Muscle of arm (tissue), 12 donors: ENCODE results near the gene ACADL. TPM values are rescaled to one million over a fixed set of nuclear protein-coding genes. Genes with fewer than 3 reads are reported as not detected.
"Not testable (repeated sequence)": the region's sequence is repeated elsewhere in the genome, so short reads cannot be mapped to it uniquely, and the experiment has no call there.

Source experiments
- DNase-seq: peaks from one replicate; pipeline ENCODE4 v3.0.0-alpha.2; 2013
- polyA plus RNA-seq, 12 donors: library from polyadenylated mRNA; unstranded; fragments of 120-200 nt; gene quantifications; one replicate each; pipeline ENCODE4 v1.2.1, GENCODE V29; 2013; ENCODE audit not compliant: insufficient read length in 12 of 12

The ACADL gene
- polyA plus RNA-seq, 12 donors: 4.5 to 14.4 (median 9.4) TPM; not detected in 2

GRCh38 chr2:210207929-210208328 is 17.3 kb downstream of the ACADL start:
- no peak for DNase-seq

- no peak for DNase-seq
These were observed 21.7 kb downstream of the ACADL start for GRCh38 chr2:210203558-210203957.

GRCh38 chr2:210203147-210203546 is 22.1 kb downstream of the ACADL start:
- DNase-seq: no peak

GRCh38 chr2:210199854-210200253 is 25.4 kb downstream of the ACADL start:
- DNase-seq: no peak

- DNase-seq: peak; percentile 7
These were observed 26.0 kb downstream of the ACADL start for GRCh38 chr2:210199186-210199765.

GRCh38 chr2:210198326-210198725 is 26.9 kb downstream of the ACADL start:
- DNase-seq: no peak

GRCh38 chr2:210197720-210198119 is 27.5 kb downstream of the ACADL start:
- DNase-seq: no peak

- DNase-seq: peak; percentile 29
These were observed 30.0 kb downstream of the ACADL start for GRCh38 chr2:210195101-210195852.

GRCh38 chr2:210190345-210190744 is 34.9 kb downstream of the ACADL start:
- DNase-seq: no peak

- no peak for DNase-seq
These were observed 35.7 kb downstream of the ACADL start for GRCh38 chr2:210189452-210190138.

- no peak for DNase-seq
These were observed 36.5 kb downstream of the ACADL start for GRCh38 chr2:210188755-210189154.

- no peak for DNase-seq
These were observed 37.1 kb downstream of the ACADL start for GRCh38 chr2:210188190-210188589.

GRCh38 chr2:210183936-210184335 is 41.3 kb downstream of the ACADL start:
- DNase-seq: not testable (repeated sequence)

- DNase-seq: not testable (repeated sequence)
These were observed 43.6 kb downstream of the ACADL start for GRCh38 chr2:210181606-210182088.

- not testable (repeated sequence) for DNase-seq
These were observed 44.1 kb downstream of the ACADL start for GRCh38 chr2:210181033-210181605.

GRCh38 chr2:210180477-210180876 is 44.8 kb downstream of the ACADL start:
- DNase-seq: no peak

GRCh38 chr2:210179351-210179990 is 45.8 kb downstream of the ACADL start:
- no peak for DNase-seq

GRCh38 chr2:210177769-210178168 is 47.5 kb downstream of the ACADL start:
- DNase-seq: no peak

GRCh38 chr2:210177115-210177514 is 48.1 kb downstream of the ACADL start:
- DNase-seq: not testable (repeated sequence)

GRCh38 chr2:210174086-210174485 is 51.2 kb downstream of the ACADL start:
- DNase-seq: no peak

GRCh38 chr2:210172219-210172575 is 53.0 kb downstream of the ACADL start:
- DNase-seq: no peak
